Trophoblast cell (in vitro differentiated cells and primary cell): Measurements from ENCODE around the gene CUEDC1.
A peak's percentile ranks its signal among the peaks of the same experiment; 100 is the strongest.

Source experiments
- DNase-seq, 2 donors: peaks; one replicate each; pipeline ENCODE4 v3.0.0-alpha.2; 2016
- H2AFZ ChIP-seq: 2 replicates; pipeline ENCODE4 v1.6.1; 2013; ENCODE audit warnings: low read length, moderate library complexity, mild to moderate bottlenecking; ENCODE audit not compliant: insufficient read depth, poor library complexity
- H2AK5ac ChIP-seq: 2 replicates; pipeline ENCODE4 v1.6.1; 2013; ENCODE audit warnings: mild to moderate bottlenecking, low read length
- H2BK120ac ChIP-seq: 2 replicates; pipeline ENCODE4 v1.6.1; 2013; ENCODE audit warnings: low read length, mild to moderate bottlenecking, moderate library complexity; ENCODE audit not compliant: insufficient read depth, poor library complexity
- H2BK12ac ChIP-seq: 2 replicates; pipeline ENCODE4 v1.6.1; 2013; ENCODE audit warnings: mild to moderate bottlenecking, low read length, moderate library complexity
- H2BK5ac ChIP-seq: 2 replicates; pipeline ENCODE4 v1.6.1; 2013; ENCODE audit warnings: low read length, low read depth, moderate library complexity, mild to moderate bottlenecking; ENCODE audit not compliant: poor library complexity
- H3K14ac ChIP-seq: 2 replicates; pipeline ENCODE4 v1.6.1; 2013; ENCODE audit warnings: mild to moderate bottlenecking, low read length
- H3K18ac ChIP-seq: 2 replicates; pipeline ENCODE4 v1.6.1; 2013; ENCODE audit warnings: mild to moderate bottlenecking, low read length
- H3K23ac ChIP-seq: 2 replicates; pipeline ENCODE4 v1.6.1; 2013; ENCODE audit warnings: low read length
- H3K27ac ChIP-seq: 2 replicates; pipeline ENCODE4 v1.5.1; 2013; ENCODE audit warnings: low read depth, mild to moderate bottlenecking, inconsistent platforms, low read length, moderate library complexity
- H3K27me3 ChIP-seq: 2 replicates; pipeline ENCODE4 v1.6.1; 2013; ENCODE audit warnings: inconsistent platforms, mild to moderate bottlenecking, low read length, moderate library complexity; ENCODE audit not compliant: insufficient read depth
- H3K36me3 ChIP-seq, 2 experiments: 1 replicate in 1 of 2; 2 replicates in 1 of 2; pipeline ENCODE4 v1.6.1; 2013; ENCODE audit warnings: low read length in 2 of 2, mild to moderate bottlenecking in 2 of 2, moderate library complexity in 1 of 2; ENCODE audit not compliant: insufficient read depth in 2 of 2, control insufficient read depth in 1 of 2
- H3K4ac ChIP-seq: 2 replicates; pipeline ENCODE4 v1.6.1; 2013; ENCODE audit warnings: low read depth, mild to moderate bottlenecking, low read length, moderate library complexity
- H3K4me1 ChIP-seq, 2 experiments: 1 replicate in 1 of 2; 2 replicates in 1 of 2; pipeline ENCODE4 v1.6.1; 2013; ENCODE audit warnings: low read length in 2 of 2, mild to moderate bottlenecking in 2 of 2, moderate library complexity in 1 of 2; ENCODE audit not compliant: insufficient read depth in 2 of 2, control insufficient read depth in 1 of 2
- H3K4me2 ChIP-seq: 2 replicates; pipeline ENCODE4 v1.6.1; 2013; ENCODE audit warnings: inconsistent platforms, mild to moderate bottlenecking, low read length, moderate library complexity
- H3K4me3 ChIP-seq: 2 replicates; pipeline ENCODE4 v1.5.1; 2013; ENCODE audit warnings: mild to moderate bottlenecking, low read depth, low read length, inconsistent platforms
- H3K79me1 ChIP-seq: one replicate; pipeline ENCODE4 v1.6.1; 2013; ENCODE audit warnings: low read length
- H3K79me2 ChIP-seq: 2 replicates; pipeline ENCODE4 v1.6.1; 2013; ENCODE audit warnings: low read length, mild to moderate bottlenecking; ENCODE audit not compliant: control insufficient read depth, insufficient read depth, poor library complexity
- H3K9ac ChIP-seq: 2 replicates; pipeline ENCODE4 v1.6.1; 2013; ENCODE audit warnings: mild to moderate bottlenecking, low read length
- H3K9me3 ChIP-seq: 2 replicates; pipeline ENCODE4 v1.6.1; 2013; ENCODE audit warnings: low read depth, mild to moderate bottlenecking, control low read depth, inconsistent platforms, low read length; ENCODE audit not compliant: insufficient read depth
- H4K12ac ChIP-seq: 2 replicates; pipeline ENCODE4 v1.6.1; 2013; ENCODE audit warnings: low read depth, mild to moderate bottlenecking, low read length, moderate library complexity
- H4K8ac ChIP-seq: 2 replicates; pipeline ENCODE4 v1.6.1; 2013; ENCODE audit warnings: low read depth, mild to moderate bottlenecking, low read length, moderate library complexity
- H4K91ac ChIP-seq: one replicate; pipeline ENCODE4 v1.6.1; 2013; ENCODE audit warnings: low read depth, mild to moderate bottlenecking, low read length, moderate library complexity
- WGBS: extraction: QIAGEN DNeasy Blood & Tissue Kit; methylation state at CpG from one replicate; pipeline ENCODE4 v1.1.7; 2013; ENCODE audit warnings: missing lambda C conversion rate; ENCODE audit not compliant: insufficient read length, insufficient coverage; ENCODE audit errors: extremely low coverage; 5-methylcytosine and 5-hydroxymethylcytosine counted together

The CUEDC1 gene

DNA sequence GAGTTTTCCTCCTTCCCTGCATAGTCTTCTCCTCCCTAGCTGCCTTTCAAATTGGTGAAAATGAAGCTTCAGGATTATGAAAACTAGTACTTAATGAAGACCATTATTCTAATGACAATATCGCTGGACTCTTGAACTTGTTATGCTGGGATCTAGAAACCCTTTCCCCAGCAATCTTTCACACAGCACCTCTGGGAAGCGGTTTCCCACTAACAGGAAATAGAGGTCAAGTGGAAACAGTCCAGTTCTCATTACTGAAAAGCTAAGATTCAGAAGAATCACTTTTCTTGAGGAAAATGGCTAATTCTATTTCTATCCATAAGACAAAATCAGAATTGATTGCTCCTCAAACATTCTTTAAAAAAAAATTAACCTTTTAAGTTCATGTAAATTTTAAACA is 34.8 kb upstream of the CUEDC1 start:
- no peak overlapping the region for H2BK5ac ChIP-seq
- peaks cover 13% of the 10 kb centered on the region for H3K79me2 ChIP-seq
- H3K23ac ChIP-seq: no peak overlapping the region
- no peaks in the 10 kb centered on the region for H3K36me3 ChIP-seq
- H3K18ac ChIP-seq: no peak overlapping the region
- H2AFZ ChIP-seq: no peak overlapping the region
- H2BK120ac ChIP-seq: no peak overlapping the region
- no peak overlapping the region for H3K4me3 ChIP-seq
- H4K8ac ChIP-seq: no peak overlapping the region
- no peak overlapping the region for H3K14ac ChIP-seq
- no peak overlapping the region for H4K12ac ChIP-seq
- peaks cover 15% of the 10 kb centered on the region for H3K79me1 ChIP-seq
- H4K91ac ChIP-seq: no peak overlapping the region
- no peak overlapping the region for H2BK12ac ChIP-seq
- H3K9me3 ChIP-seq: no peaks in the 10 kb centered on the region
- no peak overlapping the region for H3K27ac ChIP-seq
- peaks cover 3 to 6% of the 10 kb centered on the region in 2 experiments for H3K4me1 ChIP-seq
- no peak overlapping the region for H2AK5ac ChIP-seq
- H3K9ac ChIP-seq: no peak overlapping the region
- WGBS: no CpG with 5 or more reads among the region's 2 CpGs
- H3K4ac ChIP-seq: no peak overlapping the region
- no peak overlapping the region for H3K4me2 ChIP-seq
- no peak for DNase-seq
- no peaks in the 10 kb centered on the region for H3K27me3 ChIP-seq

DNA sequence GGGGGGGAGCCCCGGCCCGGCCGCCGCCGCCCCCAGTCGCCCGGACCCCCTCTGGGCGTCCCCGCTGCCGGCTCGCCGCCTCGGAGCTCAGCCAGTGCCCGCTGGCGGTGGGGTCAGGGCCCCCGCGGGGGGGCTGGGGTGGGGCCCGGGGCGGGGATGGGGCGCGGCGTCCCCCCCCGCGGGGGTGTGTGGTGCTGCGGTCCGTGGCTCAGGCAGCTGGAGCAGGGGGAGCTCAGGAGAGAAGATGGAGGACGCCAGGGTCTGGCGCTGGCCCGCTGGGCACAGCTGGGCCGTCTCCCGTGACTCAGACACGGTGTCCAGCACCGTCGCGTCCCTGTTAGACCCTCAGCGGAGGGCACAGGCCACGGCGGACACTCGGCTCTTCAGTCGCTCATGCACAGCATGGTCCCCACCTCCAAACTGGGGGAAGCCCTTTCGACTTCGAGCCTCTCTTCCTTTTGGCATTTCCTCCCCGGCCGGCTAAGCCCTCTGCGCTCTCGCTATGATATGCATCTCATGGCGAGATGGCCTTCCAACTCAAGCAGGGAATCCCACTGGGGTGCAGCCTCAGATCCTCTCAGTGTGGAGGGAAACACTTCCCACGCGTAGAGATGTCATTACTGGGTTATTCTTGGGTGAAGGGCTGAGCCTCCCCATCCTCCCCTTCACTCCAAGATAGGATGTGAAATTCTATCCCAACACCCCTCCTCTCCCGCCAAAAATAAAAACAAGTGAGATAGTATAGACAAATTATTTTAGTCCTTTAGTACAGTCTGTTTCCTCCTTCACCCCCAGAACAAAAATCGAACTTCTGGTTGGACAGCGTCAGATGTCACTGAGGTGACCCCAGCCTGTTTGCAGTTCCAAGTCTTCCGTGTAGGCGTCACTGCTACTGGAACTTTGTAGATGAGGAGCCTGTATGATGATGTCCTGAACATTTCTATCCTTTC is 33.4 kb upstream of the CUEDC1 start:
- peak overlapping the region; percentile 82 for H3K14ac ChIP-seq
- peak overlapping the region; percentile 28 for H3K9ac ChIP-seq
- DNase-seq: peak; percentile 51 to 63
- peak overlapping the region; percentile 50 for H3K4ac ChIP-seq
- peak overlapping the region; percentile 96 for H3K4me3 ChIP-seq
- peak overlapping the region; percentile 28 for H2BK12ac ChIP-seq
- no peaks in the 10 kb centered on the region for H3K36me3 ChIP-seq
- no CpG with 5 or more reads among the region's 54 CpGs for WGBS
- H2AFZ ChIP-seq: peak overlapping the region; percentile 47
- peaks cover 15% of the 10 kb centered on the region for H3K79me1 ChIP-seq
- peak overlapping the region; percentile 98 for H4K12ac ChIP-seq
- peak overlapping the region; percentile 62 for H2BK120ac ChIP-seq
- H3K27me3 ChIP-seq: no peaks in the 10 kb centered on the region
- peaks cover 3 to 6% of the 10 kb centered on the region in 2 experiments for H3K4me1 ChIP-seq
- H3K9me3 ChIP-seq: no peaks in the 10 kb centered on the region
- H4K91ac ChIP-seq: peak overlapping the region; percentile 93
- H3K4me2 ChIP-seq: peak overlapping the region; percentile 65
- no peak overlapping the region for H3K23ac ChIP-seq
- H2BK5ac ChIP-seq: peak overlapping the region; percentile 71
- peak overlapping the region; percentile 94 for H4K8ac ChIP-seq
- H3K27ac ChIP-seq: peak overlapping the region; percentile 86
- peak overlapping the region; percentile 31 for H2AK5ac ChIP-seq
- H3K18ac ChIP-seq: peak overlapping the region; percentile 96
- H3K79me2 ChIP-seq: peaks cover 13% of the 10 kb centered on the region

GRCh38 chr17:57987581-57988300 is 32.5 kb upstream of the CUEDC1 start, which contains the start of gene VEZF1:
VEZF1 (minus strand) TSS chr17:57988254; CDS start chr17:57988111, 143 bp downstream.
- H3K18ac ChIP-seq: peak within 1 kb of the TSS; percentile 96
- peaks cover 3 to 6% of the 10 kb centered on the region in 2 experiments for H3K4me1 ChIP-seq
- peaks cover 13% of the 10 kb centered on the region for H3K79me2 ChIP-seq
- H3K9me3 ChIP-seq: no peaks in the 10 kb centered on the region
- H3K4me3 ChIP-seq: peak within 1 kb of the TSS; percentile 96
- H2AFZ ChIP-seq: peak within 1 kb of the TSS; percentile 91
- no peak within 1 kb of the TSS for H3K23ac ChIP-seq
- H3K27me3 ChIP-seq: no peaks in the 10 kb centered on the region
- H3K4me2 ChIP-seq: peak within 1 kb of the TSS; percentile 97
- H4K91ac ChIP-seq: peak within 1 kb of the TSS; percentile 93
- peak within 1 kb of the TSS; percentile 98 for H4K12ac ChIP-seq
- H3K14ac ChIP-seq: peak within 1 kb of the TSS; percentile 98
- H3K36me3 ChIP-seq: peaks cover 3 to 5% of the 10 kb centered on the region in 2 experiments
- peaks cover 15% of the 10 kb centered on the region for H3K79me1 ChIP-seq
- DNase-seq: peak; percentile 34 to 74
- peak within 1 kb of the TSS; percentile 86 for H3K27ac ChIP-seq
- peak within 1 kb of the TSS; percentile 49 for H2AK5ac ChIP-seq
- H3K4ac ChIP-seq: peak within 1 kb of the TSS; percentile 93
- H2BK12ac ChIP-seq: peak within 1 kb of the TSS; percentile 51
- peak within 1 kb of the TSS; percentile 94 for H4K8ac ChIP-seq
- peak within 1 kb of the TSS; percentile 85 for H2BK5ac ChIP-seq
- H3K9ac ChIP-seq: peak within 1 kb of the TSS; percentile 93
- WGBS: no CpG with 5 or more reads among the region's 74 CpGs
- H2BK120ac ChIP-seq: peak within 1 kb of the TSS; percentile 77

DNA sequence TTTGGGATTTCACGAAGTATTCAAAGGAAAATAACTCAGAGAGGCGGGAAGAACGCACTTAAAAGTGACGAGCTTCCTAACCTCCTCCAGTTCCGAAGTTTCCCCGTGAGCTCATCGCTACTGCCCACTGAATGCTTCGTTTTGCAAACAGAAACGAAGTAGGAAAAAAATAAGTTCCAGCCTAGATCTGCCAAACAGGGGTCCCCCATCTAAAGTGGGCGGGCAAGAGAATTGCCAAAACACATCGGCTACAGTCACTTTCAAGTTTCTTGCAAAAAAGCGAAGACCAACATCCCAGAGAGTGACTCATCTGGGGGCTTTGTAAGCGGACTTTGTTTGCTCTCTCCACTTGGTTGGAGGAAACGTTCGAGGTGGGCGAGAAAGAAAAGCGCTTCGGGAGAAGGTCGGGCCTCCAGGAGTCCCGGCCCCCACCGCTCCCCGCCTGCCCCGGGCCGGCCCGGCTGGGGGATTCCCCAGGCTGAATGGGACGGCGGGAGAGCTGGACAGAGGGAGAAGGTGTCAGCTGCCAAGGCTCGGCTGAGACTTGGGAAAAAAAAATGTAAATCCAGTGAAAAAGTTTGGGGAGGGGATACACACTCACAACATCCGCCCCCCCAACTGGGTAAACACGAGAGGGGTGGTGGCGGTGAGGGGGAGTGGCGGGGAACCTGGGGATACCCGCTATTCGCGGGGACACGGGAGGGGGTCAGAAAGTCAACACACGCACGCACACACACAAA is 31.8 kb upstream of the CUEDC1 start:
- Histone ChIP-seq H3K27me3 (no peaks in the 10 kb centered on the region), H4K8ac (peak overlapping the region; percentile 71), H3K79me1 (peaks cover 15% of the 10 kb centered on the region), H3K79me2 (peaks cover 13% of the 10 kb centered on the region), H3K4me1 (peaks cover 3 to 6% of the 10 kb centered on the region in 2 experiments), H2BK5ac (peak overlapping the region; percentile 55), H2BK120ac (peak overlapping the region; percentile 77), H4K91ac (peak overlapping the region; percentile 93), H3K4ac (peak overlapping the region; percentile 93), H3K14ac (peak overlapping the region; percentile 98), H2AFZ (peak overlapping the region; percentile 91), H3K36me3 (peaks cover 6% of the 10 kb centered on the region in 2 experiments), H3K23ac (no peak overlapping the region), H3K9ac (peak overlapping the region; percentile 93), H2BK12ac (peak overlapping the region; percentile 30), H3K18ac (peak overlapping the region; percentile 71), H4K12ac (peak overlapping the region; percentile 71), H3K27ac (peak overlapping the region; percentile 86), H3K4me3 (peak overlapping the region; percentile 96), H3K4me2 (peak overlapping the region; percentile 97), H2AK5ac (no peak overlapping the region), H3K9me3 (no peaks in the 10 kb centered on the region)
- WGBS: no CpG with 5 or more reads among the region's 38 CpGs
- peak; percentile 63 for DNase-seq
